Lower lobe of right lung (tissue), 2 donors: ENCODE data around the gene ARPC1B. TPM values are rescaled to one million over a fixed set of nuclear protein-coding genes. Genes with fewer than 3 reads are reported as not detected.

Experiments
- ATAC-seq, 2 donors: fragments of 200-7000 bp; cut with Tn5 transposase; one replicate each; pipeline ENCODE4 v1.9.1; 2020 to 2022; ENCODE audit warnings: mild to moderate bottlenecking in 2 of 2, moderate library complexity in 2 of 2
- DNase-seq: peaks from one replicate; pipeline ENCODE4 v3.0.0-alpha.2; 2020
- H3K27ac ChIP-seq: fragments of 200-600 bp; one replicate; pipeline ENCODE4 v1.8.0; 2022
- H3K27me3 ChIP-seq: fragments of 200-600 bp; one replicate; pipeline ENCODE4 v1.8.0; 2022; ENCODE audit warnings: low read depth
- H3K36me3 ChIP-seq: fragments of 200-600 bp; one replicate; pipeline ENCODE4 v1.8.0; 2022; ENCODE audit warnings: mild to moderate bottlenecking
- H3K4me1 ChIP-seq: fragments of 200-600 bp; one replicate; pipeline ENCODE4 v1.8.0; 2022
- H3K4me3 ChIP-seq: fragments of 200-600 bp; one replicate; pipeline ENCODE4 v1.8.0; 2022; ENCODE audit warnings: mild to moderate bottlenecking
- H3K9me3 ChIP-seq: fragments of 200-600 bp; one replicate; pipeline ENCODE4 v1.8.0; 2022
- CTCF ChIP-seq: fragments of 200-600 bp; IDR thresholded peaks from one replicate; pipeline ENCODE4 v1.8.0; 2022; ENCODE audit warnings: antibody characterized with exemption, mild to moderate bottlenecking
- intact Hi-C: fragments of 100-400 bp; cut with DNase I; formaldehyde crosslinking; loops from one replicate; pipeline ENCODE4 v1.11.0; 2022
- total RNA-seq: library from RNA; stranded (reverse); fragmentation: NEBNext Ultra II Directional; extraction: Animal tissue kit (Norgen Biotek cat#: 25700); gene quantifications from one replicate; pipeline ENCODE4 v1.2.1, GENCODE V29; 2021
- donor health status: DM: no; HTN: yes; CAD: no; lungs with severe emphysema.

The ARPC1B gene
- total RNA-seq, 1 donor from 2014 or later = 236 TPM

GRCh38 chr7:99433158-99433557 is 58.6 kb downstream of the ARPC1B start:
- H3K27ac ChIP-seq = no peak overlapping the region
- H3K4me1 ChIP-seq = peaks cover 10% of the 10 kb centered on the region
- no peak for ATAC-seq
- no peak for TF ChIP-seq CTCF
- intact Hi-C loops = no loop called here
- H3K36me3 ChIP-seq = peaks cover 67% of the 10 kb centered on the region
- H3K27me3 ChIP-seq = no peaks in the 10 kb centered on the region
- DNase-seq = no peak
- no peak overlapping the region for H3K4me3 ChIP-seq
- no peaks in the 10 kb centered on the region for H3K9me3 ChIP-seq

- Histone ChIP-seq H3K9me3 (no peaks in the 10 kb centered on the region), H3K36me3 (peaks cover 28% of the 10 kb centered on the region), H3K4me1 (peaks cover 37% of the 10 kb centered on the region), H3K27ac (peak overlapping the region; percentile 85), H3K27me3 (no peaks in the 10 kb centered on the region), H3K4me3 (peak overlapping the region; percentile 95)
- DNase-seq (no peak), ATAC-seq (peak; percentile 30 to 41)
- no peak for TF ChIP-seq CTCF
- intact Hi-C loops = no loop called here
Measured at GRCh38 chr7:99437946-99438572, 63.5 kb downstream of the ARPC1B start.

- TF ChIP-seq CTCF = no peak
- peak; percentile 98 to 99 for ATAC-seq
- peak within 1 kb of the TSS; percentile 95 for H3K4me3 ChIP-seq
- H3K9me3 ChIP-seq = no peaks in the 10 kb centered on the region
- H3K27me3 ChIP-seq = no peaks in the 10 kb centered on the region
- H3K27ac ChIP-seq = peak within 1 kb of the TSS; percentile 85
- peaks cover 37% of the 10 kb centered on the region for H3K4me1 ChIP-seq
- H3K36me3 ChIP-seq = peaks cover 20% of the 10 kb centered on the region
- intact Hi-C loops = no loop called here
- peak; percentile 97 for DNase-seq
Measured at GRCh38 chr7:99438573-99439480, 64.3 kb downstream of the ARPC1B start, which contains the start of the genes CPSF4 and PTCD1. Gene CPSF4 (plus strand): TSS chr7:99438943. CDS start chr7:99439083, 140 bp downstream. Gene PTCD1 (minus strand): TSS chr7:99438798. CDS start chr7:99435242, 3,556 bp downstream.

- Histone ChIP-seq H3K27ac (no peak overlapping the region), H3K9me3 (no peaks in the 10 kb centered on the region), H3K4me1 (peaks cover 37% of the 10 kb centered on the region), H3K36me3 (peaks cover 16% of the 10 kb centered on the region), H3K4me3 (peak overlapping the region; percentile 95), H3K27me3 (no peaks in the 10 kb centered on the region)
- no peak for TF ChIP-seq CTCF
- ATAC-seq (no peak), DNase-seq (no peak)
- intact Hi-C loops = no loop called here
Measured at GRCh38 chr7:99440195-99440594, 65.7 kb downstream of the ARPC1B start.

Other genes starting within 250 kb of the ARPC1B start
- 32.0 TPM for gene SMURF1, start 230.6 kb upstream of the ARPC1B start, total RNA-seq
- 0.71 TPM for gene KPNA7, start 166.6 kb upstream of the ARPC1B start, total RNA-seq
- gene MYH16, start 101.9 kb upstream of the ARPC1B start, total RNA-seq = not detected
- 109 TPM for gene ARPC1A, start 48.8 kb upstream of the ARPC1B start, total RNA-seq
- 61.6 TPM for gene PDAP1, start 33.9 kb downstream of the ARPC1B start, total RNA-seq
- gene BUD31, start 34.2 kb downstream of the ARPC1B start, total RNA-seq = 64.2 TPM
- 6.8 TPM for gene PTCD1, start 64.1 kb downstream of the ARPC1B start, total RNA-seq
- 26.8 TPM for gene CPSF4, start 64.2 kb downstream of the ARPC1B start, total RNA-seq
- 210 TPM for gene ATP5MF, start 91.4 kb downstream of the ARPC1B start, total RNA-seq
- 11.1 TPM for gene ZNF789, start 98.2 kb downstream of the ARPC1B start, total RNA-seq
- 32.9 TPM for gene ZNF394, start 125.6 kb downstream of the ARPC1B start, total RNA-seq
- gene ZKSCAN5, start 129.9 kb downstream of the ARPC1B start, total RNA-seq = 6.2 TPM
- 6.7 TPM for gene FAM200A, start 177.4 kb downstream of the ARPC1B start, total RNA-seq
- gene ZNF655, start 183.9 kb downstream of the ARPC1B start, total RNA-seq = 71.6 TPM
- 0.30 TPM for gene TMEM225B, start 223.5 kb downstream of the ARPC1B start, total RNA-seq
- gene ZSCAN25, start 242.2 kb downstream of the ARPC1B start, total RNA-seq = 16.5 TPM